H1 (cell line): Measurements from ENCODE around the gene ACER3. TPM values are rescaled to one million over a fixed set of nuclear protein-coding genes. Genes with fewer than 3 reads are reported as not detected.

Source experiments
- CTCF ChIA-PET: fragments of 300-600 bp; sonication (Branson Sonifier 250); formaldehyde crosslinking; loops from one replicate; lab custom pipeline; 2021; ENCODE audit not compliant: partially characterized antibody; lab: Charles Lee
- POLR2A ChIA-PET: fragments of 300-600 bp; sonication (Branson Sonifier 250); formaldehyde crosslinking; loops from one replicate; lab custom pipeline; 2021; ENCODE audit warnings: inconsistent platforms; ENCODE audit not compliant: partially characterized antibody; lab: Charles Lee
- DNase-seq, 2 experiments: peaks; one replicate each; pipeline versions ENCODE4 v3.0.0 to v3.0.0-alpha.2; 2010 to 2022; ENCODE audit warnings: low spot score in 2 of 2, low read depth in 1 of 2, mixed read lengths in 1 of 2
- FAIRE-seq: peaks from 2 replicates; lab custom pipeline; 2011; peaks lifted over from hg19 to GRCh38; lab: Jason Lieb, UNC
- H2AFZ ChIP-seq: 2 replicates; pipeline ENCODE4 v1.8.1; 2012; ENCODE audit warnings: low read length, inconsistent platforms
- H2AK5ac ChIP-seq: 2 replicates; pipeline ENCODE4 v1.6.1; 2013; ENCODE audit warnings: low read depth, low read length
- H2BK120ac ChIP-seq: replicated peaks from 2 replicates; pipeline ENCODE3; 2013; ENCODE audit warnings: low read depth, low read length, inconsistent platforms
- H2BK12ac ChIP-seq: 2 replicates; pipeline ENCODE4 v1.6.1; 2013; ENCODE audit warnings: low read depth, low read length
- H2BK15ac ChIP-seq: 2 replicates; pipeline ENCODE4 v1.6.1; 2013; ENCODE audit warnings: low read length
- H2BK20ac ChIP-seq: 2 replicates; pipeline ENCODE4 v1.6.1; 2013; ENCODE audit warnings: low read length
- H2BK5ac ChIP-seq: 2 replicates; pipeline ENCODE4 v1.6.1; 2013; ENCODE audit warnings: low read depth, low read length
- H3K14ac ChIP-seq: 2 replicates; pipeline ENCODE4 v1.6.1; 2013; ENCODE audit warnings: inconsistent platforms; ENCODE audit not compliant: insufficient read length
- H3K18ac ChIP-seq: 2 replicates; pipeline ENCODE4 v1.6.1; 2013; ENCODE audit warnings: low read length; ENCODE audit errors: extremely low read depth
- H3K23ac ChIP-seq: 2 replicates; pipeline ENCODE4 v1.6.1; 2013; ENCODE audit warnings: inconsistent platforms; ENCODE audit not compliant: insufficient read length
- H3K23me2 ChIP-seq: 2 replicates; pipeline ENCODE4 v1.6.1; 2013; ENCODE audit warnings: low read depth, low read length
- H3K27ac ChIP-seq: 2 replicates; pipeline ENCODE4 v1.6.1; 2011; ENCODE audit warnings: low read depth, low read length, inconsistent platforms
- H3K27me3 ChIP-seq, 4 experiments: replicated peaks in 1 of 4; 1 replicate in 1 of 4; 2 replicates in 3 of 4; pipeline versions ENCODE4 v1.6.1 to v1.8.1; 2011 to 2013; ENCODE audit warnings: low read length in 3 of 4, mild to moderate bottlenecking in 3 of 4, inconsistent platforms in 2 of 4, mixed read lengths in 2 of 4, moderate library complexity in 1 of 4; ENCODE audit not compliant: control insufficient read depth in 3 of 4, insufficient read depth in 3 of 4; ENCODE audit errors: extremely low read depth in 1 of 4
- H3K36me3 ChIP-seq, 4 experiments: 2 replicates each; pipeline versions ENCODE4 v1.6.1 to v1.8.1; 2011 to 2013; ENCODE audit warnings: mild to moderate bottlenecking in 4 of 4, low read length in 3 of 4, moderate library complexity in 2 of 4, control low read depth in 1 of 4, inconsistent platforms in 1 of 4; ENCODE audit not compliant: insufficient read depth in 4 of 4, control insufficient read depth in 2 of 4
- H3K4ac ChIP-seq: replicated peaks from 2 replicates; pipeline ENCODE3; 2013; ENCODE audit warnings: low read length, low read depth, mixed read lengths, inconsistent platforms; ENCODE audit not compliant: insufficient read length
- H3K4me1 ChIP-seq, 4 experiments: replicated peaks in 1 of 4; 1 replicate in 1 of 4; 2 replicates in 3 of 4; pipeline versions ENCODE4 v1.6.1 to v1.8.1; 2011 to 2013; ENCODE audit warnings: low read length in 3 of 4, inconsistent platforms in 2 of 4, mixed read lengths in 1 of 4; ENCODE audit not compliant: insufficient read depth in 4 of 4, control insufficient read depth in 3 of 4
- H3K4me2 ChIP-seq, 2 experiments: 2 replicates each; pipeline versions ENCODE4 v1.6.1 to v1.8.1; 2011 to 2013; ENCODE audit warnings: low read depth in 2 of 2, low read length in 2 of 2, control low read depth in 1 of 2, inconsistent platforms in 1 of 2, mild to moderate bottlenecking in 1 of 2; ENCODE audit not compliant: insufficient read depth in 1 of 2
- H3K4me3 ChIP-seq, 4 experiments: fragments of 200-600, 300-600 bp in 1 of 4; sonication (generic), shearing (Covaris generic), sonication (Bioruptor Twin) in 1 of 4; 2 replicates each; pipeline versions ENCODE4 v1.5.1 to v1.8.1; 2011 to 2016; ENCODE audit warnings: low read length in 4 of 4, low read depth in 3 of 4, control low read depth in 2 of 4, inconsistent platforms in 2 of 4, mild to moderate bottlenecking in 2 of 4, mixed read lengths in 1 of 4, moderate library complexity in 1 of 4; ENCODE audit not compliant: insufficient read depth in 2 of 4; ENCODE audit errors: extremely low read depth in 1 of 4
- H3K56ac ChIP-seq: replicated peaks from 2 replicates; pipeline ENCODE3; 2013; ENCODE audit warnings: low read depth, mild to moderate bottlenecking, mixed read lengths, low read length, inconsistent platforms; ENCODE audit not compliant: insufficient read length
- H3K79me1 ChIP-seq: 2 replicates; pipeline ENCODE4 v1.6.1; 2013; ENCODE audit warnings: low read depth, low read length, control low read depth
- H3K79me2 ChIP-seq, 2 experiments: 2 replicates each; pipeline versions ENCODE4 v1.6.1 to v1.8.1; 2012 to 2013; ENCODE audit warnings: low read length in 2 of 2, mild to moderate bottlenecking in 2 of 2, inconsistent platforms in 1 of 2; ENCODE audit not compliant: insufficient read depth in 2 of 2, control insufficient read depth in 1 of 2
- H3K9ac ChIP-seq, 4 experiments: replicated peaks in 1 of 4; 1 replicate in 1 of 4; 2 replicates in 3 of 4; pipeline versions ENCODE4 v1.6.1 to v1.8.1; 2011 to 2013; ENCODE audit warnings: low read depth in 3 of 4, low read length in 3 of 4, control low read depth in 2 of 4, mild to moderate bottlenecking in 2 of 4, moderate library complexity in 2 of 4, inconsistent platforms in 1 of 4; ENCODE audit errors: extremely low read depth in 1 of 4
- H3K9me3 ChIP-seq, 2 experiments: 2 replicates each; pipeline versions ENCODE4 v1.6.1 to v1.8.1; 2012 to 2013; ENCODE audit warnings: mild to moderate bottlenecking in 2 of 2, moderate library complexity in 2 of 2, control low read depth in 1 of 2, inconsistent platforms in 1 of 2, low read depth in 1 of 2, low read length in 1 of 2, mixed read lengths in 1 of 2; ENCODE audit not compliant: insufficient read depth in 2 of 2
- H4K20me1 ChIP-seq, 2 experiments: replicated peaks in 1 of 2; 2 replicates each; pipeline versions ENCODE3 to v1.8.1; 2011 to 2013; ENCODE audit warnings: inconsistent platforms in 2 of 2, low read length in 2 of 2, mild to moderate bottlenecking in 1 of 2; ENCODE audit not compliant: insufficient read depth in 2 of 2, control insufficient read depth in 1 of 2
- H4K5ac ChIP-seq: 2 replicates; pipeline ENCODE4 v1.6.1; 2013; ENCODE audit warnings: low read length, low read depth, mixed read lengths, inconsistent platforms; ENCODE audit not compliant: insufficient read length
- H4K8ac ChIP-seq: 2 replicates; pipeline ENCODE4 v1.8.0; 2013; ENCODE audit warnings: mild to moderate bottlenecking, moderate library complexity, low read length, inconsistent platforms; ENCODE audit not compliant: insufficient read depth; ENCODE audit errors: extremely low read depth
- H4K91ac ChIP-seq: replicated peaks from 2 replicates; pipeline ENCODE3; 2013; ENCODE audit warnings: low read length, mixed read lengths, inconsistent platforms; ENCODE audit not compliant: insufficient read length
- CBX5 ChIP-seq: fragments of 300-800, 300-1000 bp; sonication (generic); IDR thresholded peaks from 2 replicates; pipeline ENCODE4 v1.7.1; 2016; ENCODE audit warnings: antibody characterized with exemption, low read length, low read depth
- GTF2F1 ChIP-seq: IDR thresholded peaks from 2 replicates; pipeline ENCODE4 v1.6.1; 2012; ENCODE audit warnings: low read depth, low read length, improper control_type of control experiment, borderline replicate concordance
- HDAC2 ChIP-seq, 2 experiments: fragments of 300-600 bp in 1 of 2; sonication (generic) in 1 of 2; IDR thresholded peaks; 2 replicates each; pipeline ENCODE4 v1.6.1; 2011 to 2012; ENCODE audit warnings: low read depth in 2 of 2, low read length in 2 of 2, mild to moderate bottlenecking in 2 of 2, moderate library complexity in 2 of 2, borderline replicate concordance in 1 of 2, inconsistent platforms in 1 of 2
- POLR2A ChIP-seq, 2 experiments: IDR thresholded peaks; 1 replicate in 1 of 2; 2 replicates in 1 of 2; pipeline ENCODE4 v1.6.1; 2011; ENCODE audit warnings: low read depth in 2 of 2, low read length in 2 of 2, mild to moderate bottlenecking in 2 of 2; ENCODE audit errors: control extremely low read depth in 1 of 2
- TAF1 ChIP-seq: IDR thresholded peaks from 2 replicates; pipeline ENCODE4 v1.6.1; 2011; ENCODE audit warnings: mild to moderate bottlenecking, low read depth, low read length
- YY1 ChIP-seq: IDR thresholded peaks from 2 replicates; pipeline ENCODE4 v1.6.1; 2011; ENCODE audit warnings: low read depth, mild to moderate bottlenecking, low read length
- WGBS, 2 experiments: shearing (Covaris generic) in 1 of 2; methylation state at CpG; one replicate each; pipeline versions ENCODE4 v1.1.6 to v1.1.7; 2013 to 2015; ENCODE audit warnings: low lambda C conversion rate in 2 of 2, mixed read lengths in 2 of 2, inconsistent platforms in 1 of 2, low coverage in 1 of 2, missing lambda C conversion rate in 1 of 2; ENCODE audit not compliant: insufficient replicate concordance in 2 of 2, insufficient coverage in 1 of 2, insufficient read length in 1 of 2; ENCODE audit errors: extremely low coverage in 1 of 2, missing lambda C conversion rate in 1 of 2; 5-methylcytosine and 5-hydroxymethylcytosine counted together
- polyA plus RNA-seq, 7 experiments: library from polyadenylated mRNA; depleted of rRNA in 3 of 7; stranded (reverse) in 5 of 7; unstranded in 2 of 7; fragments of >200 nt in 5 of 7; fragments of 200-250 nt in 2 of 7; gene quantifications; 1 replicate in 5 of 7; 2 replicates in 1 of 7; 4 replicates in 1 of 7; pipeline versions ENCODE4 v1.2.1 to v1.2.3, GENCODE V29; 2011 to 2013; ENCODE audit warnings: missing spikeins in 2 of 7, mixed read lengths in 2 of 7
- total RNA-seq: library from RNA; stranded (reverse); fragmentation: NEBNext Ultra II Directional; extraction: Animal tissue kit (Norgen Biotek cat#: 25700); gene quantifications from 2 replicates; pipeline ENCODE4 v1.2.1, GENCODE V29; 2021
- TF ChIP-seq, protein P1 (sequence below), 3 experiments: IDR thresholded peaks; 1 replicate in 2 of 3; 2 replicates in 1 of 3; pipeline versions ENCODE4 v1.5.1 to v1.6.1; 2011; ENCODE audit warnings: low read length in 3 of 3, mild to moderate bottlenecking in 3 of 3, inconsistent platforms in 2 of 3, low read depth in 1 of 3, moderate library complexity in 1 of 3; ENCODE audit not compliant: insufficient read depth in 1 of 3; ENCODE audit errors: control extremely low read depth in 1 of 3

The ACER3 gene
- total and polyA plus RNA-seq, 2 of the 8 experiments (the other 6 are each of a cell fraction or from before 2014, with no cell fraction given) = 5.7 to 16.2 TPM

DNA sequence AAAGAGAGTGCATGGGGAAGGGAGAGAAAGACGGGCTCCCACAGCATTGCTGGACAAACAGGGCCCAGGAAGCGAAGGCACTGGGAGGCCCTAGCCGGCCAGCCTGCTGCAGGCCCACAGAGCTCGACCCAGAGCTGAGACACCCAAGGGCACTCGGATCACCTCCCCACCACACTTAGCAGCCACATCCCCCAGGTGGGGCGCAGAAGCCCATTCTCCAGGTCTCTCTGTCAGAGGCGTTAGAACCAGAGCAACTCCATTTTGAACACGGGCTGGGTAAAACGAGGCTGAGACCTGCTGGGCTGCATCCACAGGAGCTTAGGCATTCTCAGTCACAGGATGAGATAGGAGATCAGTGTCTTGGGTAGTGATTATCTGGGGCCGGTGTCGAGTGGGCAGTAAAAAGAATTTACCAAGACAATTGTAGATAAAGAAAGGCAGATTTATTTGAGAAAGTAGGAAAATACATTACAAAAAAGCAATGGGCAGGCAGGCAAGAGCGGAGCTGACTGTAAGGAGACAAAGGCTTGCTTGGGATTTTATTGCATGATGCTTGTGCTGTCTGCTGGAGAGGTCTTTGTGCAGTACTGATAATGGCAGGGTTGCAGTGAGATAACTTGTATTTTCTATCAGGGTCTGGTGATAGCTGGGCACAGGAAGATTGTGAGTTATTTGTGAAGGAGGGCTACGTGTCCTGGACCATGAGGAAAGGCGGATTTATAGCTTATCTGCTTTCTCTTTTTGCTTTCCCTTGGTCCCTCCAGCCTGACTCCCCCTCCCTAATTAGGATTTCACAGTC lies 192.7 kb downstream of the ACER3 start:
- Histone ChIP-seq H3K27ac (no peak overlapping the region), H3K23me2 (no peaks in the 10 kb centered on the region), H3K56ac (no peak overlapping the region), H3K36me3 (no peaks in the 10 kb centered on the region), H2AFZ (no peak overlapping the region), H3K79me1 (no peaks in the 10 kb centered on the region), H3K4me2 (no peak overlapping the region), H2BK12ac (no peak overlapping the region), H3K23ac (no peak overlapping the region), H3K4me1 (no peaks in the 10 kb centered on the region), H2BK20ac (no peak overlapping the region), H2BK5ac (no peak overlapping the region), H3K79me2 (no peaks in the 10 kb centered on the region)
- DNase-seq (no peak), FAIRE-seq (no peak)
- ChIA-PET POLR2A (no interaction called here), CTCF (interaction anchor here (0.6 to 12.7 kb wide), 12 partner anchors 8 to 192 kb away, joined by 3 to 201 read pairs (median 4); partner anchors contain the start of gene MYO7A)
- TF ChIP-seq, protein P1, sequence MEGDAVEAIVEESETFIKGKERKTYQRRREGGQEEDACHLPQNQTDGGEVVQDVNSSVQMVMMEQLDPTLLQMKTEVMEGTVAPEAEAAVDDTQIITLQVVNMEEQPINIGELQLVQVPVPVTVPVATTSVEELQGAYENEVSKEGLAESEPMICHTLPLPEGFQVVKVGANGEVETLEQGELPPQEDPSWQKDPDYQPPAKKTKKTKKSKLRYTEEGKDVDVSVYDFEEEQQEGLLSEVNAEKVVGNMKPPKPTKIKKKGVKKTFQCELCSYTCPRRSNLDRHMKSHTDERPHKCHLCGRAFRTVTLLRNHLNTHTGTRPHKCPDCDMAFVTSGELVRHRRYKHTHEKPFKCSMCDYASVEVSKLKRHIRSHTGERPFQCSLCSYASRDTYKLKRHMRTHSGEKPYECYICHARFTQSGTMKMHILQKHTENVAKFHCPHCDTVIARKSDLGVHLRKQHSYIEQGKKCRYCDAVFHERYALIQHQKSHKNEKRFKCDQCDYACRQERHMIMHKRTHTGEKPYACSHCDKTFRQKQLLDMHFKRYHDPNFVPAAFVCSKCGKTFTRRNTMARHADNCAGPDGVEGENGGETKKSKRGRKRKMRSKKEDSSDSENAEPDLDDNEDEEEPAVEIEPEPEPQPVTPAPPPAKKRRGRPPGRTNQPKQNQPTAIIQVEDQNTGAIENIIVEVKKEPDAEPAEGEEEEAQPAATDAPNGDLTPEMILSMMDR (IDR thresholded peaks at IDR 0.05; ENCODE audit: control extremely low read depth in 1 of 3, insufficient read depth in 1 of 3, low read depth in 1 of 3, low read length in 3 of 3) = no peak
- no peak for TF ChIP-seq YY1
- no peak for TF ChIP-seq GTF2F1
- TF ChIP-seq HDAC2 (IDR thresholded peaks at IDR 0.05; ENCODE audit: borderline replicate concordance in 1 of 2, low read depth in 2 of 2, low read length in 2 of 2) = no peak
- no peak for TF ChIP-seq POLR2A (IDR thresholded peaks at IDR 0.05; ENCODE audit: control extremely low read depth in 1 of 2, low read depth in 2 of 2, low read length in 2 of 2)
- TF ChIP-seq TAF1 = no peak
- TF ChIP-seq CBX5 = no peak
- TF ChIP-seq, all 59 proteins: peak for 0
- Histone ChIP-seq H2BK15ac (no peak overlapping the region), H3K14ac (no peak overlapping the region), H4K20me1 (no peaks in the 10 kb centered on the region), H2BK120ac (no peak overlapping the region), H3K9me3 (peaks cover 0 to 3% of the 10 kb centered on the region in 2 experiments; a peak in 1 of 4 replicates), H4K91ac (no peak overlapping the region), H2AK5ac (no peak overlapping the region), H3K27me3 (no peaks in the 10 kb centered on the region), H3K4me3 (no peak overlapping the region), H4K5ac (no peak overlapping the region), H3K18ac (no peak overlapping the region), H3K9ac (no peak overlapping the region), H4K8ac (no peak overlapping the region; the same call in 1 of the 2 replicates), H3K4ac (no peak overlapping the region)
- 91% methylated on average over 14 of the region's 14 CpGs; no CpG with 5 or more reads in 1 of the 2 experiments for WGBS, 2 experiments
